Mesenteric fat pad (tissue), 1 donor: Measurements from ENCODE around the gene ZSWIM5. TPM values are rescaled to one million over a fixed set of nuclear protein-coding genes. Genes with fewer than 3 reads are reported as not detected.

Experiments used
- total RNA-seq: library from RNA; stranded (reverse); fragmentation: NEBNext Ultra II Directional; extraction: Animal tissue kit (Norgen Biotek cat#: 25700); gene quantifications from one replicate; pipeline ENCODE4 v1.2.1, GENCODE V29; 2021
- donor health status: DM: yes; HTN: yes; CAD: no.

ZSWIM5 gene
- total RNA-seq, 1 donor from 2014 or later = 0.42 TPM

Other genes with a start within 250 kb of the ZSWIM5 start
- gene EIF2B3, start 220.0 kb downstream of the ZSWIM5 start, total RNA-seq = 37.8 TPM
- gene HECTD3, start 195.3 kb downstream of the ZSWIM5 start, total RNA-seq = 41.1 TPM
- gene UROD, start 194.4 kb downstream of the ZSWIM5 start, total RNA-seq = 67.8 TPM
- 1.00 TPM for gene HPDL, start 120.3 kb upstream of the ZSWIM5 start, total RNA-seq
- gene TOE1, start 133.6 kb upstream of the ZSWIM5 start, total RNA-seq = 7.2 TPM
- gene MUTYH, start 133.8 kb upstream of the ZSWIM5 start, total RNA-seq = 14.4 TPM